GM15510 (cell line): ENCODE results near the gene ABCF1.

Experiments used
- POLR2A ChIP-seq: IDR thresholded peaks from 3 replicates; pipeline ENCODE4 v1.6.1; 2011; ENCODE audit warnings: borderline replicate concordance; ENCODE audit not compliant: insufficient read length; ENCODE audit errors: extremely low read depth

Gene ABCF1

GRCh38 chr6:30571075-30571761 is at the start of gene ABCF1:
TSS of gene ABCF1 (plus strand) at chr6:30571442. CDS start at chr6:30571488, 46 bp downstream.
- TF ChIP-seq POLR2A: peak; percentile 95

- TF ChIP-seq POLR2A: no peak
Observed at GRCh38 chr6:30530014-30530413, 41.2 kb upstream of the ABCF1 start.

DNA sequence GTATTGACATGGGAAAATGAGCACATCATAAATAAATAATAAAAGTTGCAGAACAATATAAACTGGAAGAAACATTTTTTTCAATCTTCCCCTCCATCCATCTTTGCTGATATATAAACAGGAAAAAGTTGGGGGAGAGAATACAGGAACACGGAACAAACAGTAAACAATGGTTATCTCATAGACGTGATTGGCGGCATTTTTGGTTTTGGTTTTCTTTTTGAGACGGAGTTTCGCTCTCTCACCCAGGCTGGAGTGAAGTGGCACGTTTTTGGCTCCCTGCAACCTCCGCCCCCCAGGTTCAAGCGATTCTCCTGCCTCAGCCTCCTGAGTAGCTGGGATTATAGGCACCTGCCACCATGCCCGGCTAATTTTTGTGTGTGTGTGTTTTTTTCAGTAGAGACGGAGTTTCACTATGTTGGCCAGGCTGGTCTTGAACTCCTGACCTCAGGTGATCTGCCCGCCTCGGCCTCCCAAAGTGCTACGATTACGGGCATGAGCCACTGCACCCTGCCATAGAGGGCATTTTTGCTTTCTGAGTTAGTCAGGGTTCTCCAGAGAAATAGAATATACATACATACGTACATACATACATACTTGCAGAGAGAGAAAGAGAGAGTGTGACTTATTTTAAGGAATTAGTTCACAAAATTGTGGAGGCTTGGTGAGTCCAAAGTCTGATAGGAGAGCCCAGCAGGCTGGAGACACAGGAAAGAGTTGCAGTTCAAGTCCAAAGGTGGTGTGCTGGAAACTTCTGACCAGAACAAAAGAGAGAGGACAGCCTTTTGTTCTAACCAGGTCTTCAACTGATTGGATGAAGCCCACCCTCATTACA is 37.6 kb upstream of the ABCF1 start:
- no peak for TF ChIP-seq POLR2A

- TF ChIP-seq POLR2A: no peak
Observed at GRCh38 chr6:30537931-30538330, 33.3 kb upstream of the ABCF1 start.

DNA sequence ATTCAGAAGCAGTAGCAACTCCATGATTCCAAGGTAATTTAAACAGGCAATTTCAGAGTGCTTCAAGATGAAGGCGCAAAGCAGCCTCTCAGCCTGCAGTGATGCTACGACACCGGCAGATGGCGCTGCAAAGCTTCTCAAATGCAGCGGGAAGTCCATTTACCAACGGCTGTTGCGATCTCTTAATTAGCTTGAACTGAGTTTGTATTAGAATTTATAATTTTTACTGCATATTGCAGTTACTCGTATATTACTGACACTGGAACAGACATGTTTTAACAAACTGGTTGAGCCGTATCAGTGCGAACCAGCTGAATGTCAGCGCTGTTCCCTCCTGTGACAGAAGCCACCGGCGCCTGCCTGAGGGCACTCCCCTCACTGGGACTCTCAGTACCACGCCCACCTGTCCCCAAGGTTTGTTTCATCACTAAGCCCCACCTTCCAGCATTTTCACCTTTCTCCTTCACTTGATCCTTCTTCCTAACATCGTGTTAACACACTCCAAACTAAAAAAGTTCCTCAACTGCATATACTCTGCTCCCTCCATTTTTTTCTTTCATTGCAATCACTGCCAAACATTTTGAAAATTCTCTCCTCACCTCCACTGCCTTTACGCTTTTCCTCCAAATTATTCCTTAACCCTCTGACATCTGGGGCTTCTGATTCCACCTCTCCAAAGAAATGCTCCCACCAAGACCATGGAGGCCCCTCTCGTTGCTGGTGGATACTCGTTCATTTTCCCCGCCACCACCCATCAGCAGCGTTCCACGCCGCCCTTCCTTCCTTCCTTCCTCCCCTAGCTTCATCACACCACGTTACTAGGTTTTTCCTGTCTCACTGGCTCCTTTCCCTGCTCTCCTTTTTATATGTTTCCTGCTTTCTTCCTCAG is 29.5 kb upstream of the ABCF1 start:
- no peak for TF ChIP-seq POLR2A

DNA sequence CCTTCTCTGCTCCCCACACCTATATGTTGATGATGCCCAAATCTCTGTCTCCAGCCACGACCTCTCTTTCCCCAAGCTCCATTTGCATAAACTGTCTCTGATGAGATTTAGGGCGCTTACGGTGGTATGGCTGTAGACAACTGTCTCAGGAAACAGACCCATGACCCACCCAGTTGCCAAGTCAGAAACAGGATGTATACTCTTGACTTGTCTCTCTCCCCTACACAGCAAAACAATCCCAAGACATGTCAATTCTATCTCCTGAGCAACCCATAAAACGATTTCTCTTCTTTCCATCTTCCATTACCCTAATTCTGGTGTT is 28.9 kb upstream of the ABCF1 start:
- no peak for TF ChIP-seq POLR2A

GRCh38 chr6:30542915-30543314 is 28.3 kb upstream of the ABCF1 start:
- no peak for TF ChIP-seq POLR2A

- TF ChIP-seq POLR2A: no peak
Observed at GRCh38 chr6:30543821-30544220, 27.4 kb upstream of the ABCF1 start.

GRCh38 chr6:30544666-30545272 is 26.5 kb upstream of the ABCF1 start:
- no peak for TF ChIP-seq POLR2A

GRCh38 chr6:30547454-30547853 is 23.8 kb upstream of the ABCF1 start:
- TF ChIP-seq POLR2A: no peak

DNA sequence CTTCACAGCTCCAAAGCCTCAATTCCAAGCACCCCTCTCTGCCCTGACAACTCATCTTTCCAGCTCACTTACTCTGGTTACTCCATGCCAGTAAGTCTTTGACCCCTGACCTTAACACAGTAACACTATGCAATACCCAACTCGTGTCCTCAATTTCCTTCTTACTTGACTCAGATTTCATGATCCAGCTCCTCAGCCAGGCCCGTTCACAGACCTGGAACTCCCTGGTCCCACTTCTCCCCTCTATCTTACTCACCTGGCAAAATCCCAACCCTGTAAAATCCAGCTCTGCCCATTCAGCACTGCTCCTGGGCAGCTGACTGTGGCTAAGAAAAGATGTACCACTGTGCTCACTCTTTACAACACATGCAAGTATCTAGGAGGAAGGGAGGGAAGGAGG is 22.9 kb upstream of the ABCF1 start:
- no peak for TF ChIP-seq POLR2A

DNA sequence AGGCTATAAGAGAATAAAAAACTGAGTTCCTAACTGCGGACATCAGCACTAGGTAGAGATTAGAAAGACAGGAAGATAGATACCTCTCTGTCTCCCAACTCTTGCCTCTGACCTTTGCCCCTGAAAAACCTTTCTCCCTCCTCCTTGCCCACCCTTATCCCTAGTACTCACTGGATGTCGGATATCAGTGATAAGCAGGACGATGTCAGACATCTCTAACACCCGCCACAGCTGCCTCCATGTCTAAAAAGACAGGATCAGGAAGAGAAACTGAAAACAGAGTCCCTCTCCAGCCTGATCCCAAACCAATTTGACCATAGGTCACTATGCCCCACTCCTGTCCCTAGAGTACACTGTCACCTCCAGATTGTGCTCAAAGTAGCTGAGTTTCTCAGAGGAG is 16.8 kb upstream of the ABCF1 start:
- TF ChIP-seq POLR2A: no peak

DNA sequence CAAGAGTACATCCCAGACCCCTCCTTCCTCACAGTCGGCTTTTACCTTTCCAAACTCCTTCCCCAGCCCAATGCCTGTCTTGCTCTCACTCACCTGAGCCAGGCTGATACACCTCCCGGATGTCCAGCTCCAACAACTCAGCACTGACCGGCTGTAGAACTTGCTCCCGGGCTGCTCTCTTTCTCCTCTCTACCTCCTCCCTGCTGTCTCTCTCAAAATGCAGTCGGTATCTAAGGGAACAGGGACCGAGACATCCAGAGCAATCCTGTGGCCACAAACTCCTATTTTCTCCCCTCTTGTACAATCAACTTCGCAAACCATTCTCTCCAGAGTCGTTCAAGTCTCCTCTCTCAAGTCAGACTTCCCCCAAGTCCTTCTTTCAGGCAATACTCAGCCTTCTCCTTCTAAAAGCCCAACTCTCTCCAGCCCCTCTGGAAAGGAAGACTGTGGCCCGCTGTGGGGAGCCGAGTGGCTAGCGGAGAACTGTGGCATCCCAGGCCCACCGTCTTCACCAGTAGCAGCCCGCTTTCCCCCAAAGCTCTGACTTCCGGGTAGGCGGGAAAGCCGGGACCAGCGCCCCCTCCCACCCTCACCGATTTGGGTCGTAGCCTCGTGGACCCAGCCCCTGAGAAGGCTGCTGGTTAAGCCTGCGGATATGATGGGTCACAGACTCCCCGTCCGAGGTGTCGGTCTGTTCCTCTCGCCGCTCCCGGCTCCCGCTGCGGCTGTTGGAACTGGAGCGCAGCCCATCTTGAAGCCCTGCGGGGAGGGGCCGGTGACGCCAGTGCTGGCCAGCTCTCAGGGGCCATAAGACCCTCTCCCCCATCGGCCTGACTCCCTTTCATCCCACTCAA is 16.1 kb upstream of the ABCF1 start:
- TF ChIP-seq POLR2A: no peak

GRCh38 chr6:30555816-30556065 is 15.5 kb upstream of the ABCF1 start:
- TF ChIP-seq POLR2A: no peak
